VCaP (cell line): ENCODE measurements around the gene DYNLT2.
"Not testable (repeated sequence)": the region's sequence is repeated elsewhere in the genome, so short reads cannot be mapped to it uniquely, and the experiment has no call there.

ENCODE experiments used
- H3K27ac ChIP-seq: fragments of 450-650 bp; 2 replicates; pipeline ENCODE4 v1.5.1; 2017
- CTCF ChIP-seq: fragments of 450-650 bp; conservative IDR thresholded peaks from 2 replicates; pipeline ENCODE4 v1.5.1; 2017; ENCODE audit warnings: mild to moderate bottlenecking, moderate library complexity

DYNLT2 gene

GRCh38 chr6:169775321-169775720 is 23.9 kb upstream of the DYNLT2 start:
- no peak overlapping the region for H3K27ac ChIP-seq
- no peak for TF ChIP-seq CTCF

- TF ChIP-seq CTCF = no peak
- H3K27ac ChIP-seq = no peak overlapping the region
Observed at GRCh38 chr6:169774347-169774746, 23.0 kb upstream of the DYNLT2 start.

GRCh38 chr6:169766921-169767736 is 15.8 kb upstream of the DYNLT2 start:
- TF ChIP-seq CTCF = no peak
- no peak overlapping the region for H3K27ac ChIP-seq

- TF ChIP-seq CTCF = no peak
- H3K27ac ChIP-seq = no peak overlapping the region
Observed at GRCh38 chr6:169766232-169766631, 14.9 kb upstream of the DYNLT2 start.

- H3K27ac ChIP-seq = not testable (repeated sequence)
Observed at GRCh38 chr6:169765789-169766188, 14.4 kb upstream of the DYNLT2 start.

- no peak overlapping the region for H3K27ac ChIP-seq
- TF ChIP-seq CTCF = no peak
Observed at GRCh38 chr6:169763881-169764280, 12.5 kb upstream of the DYNLT2 start.

- no peak for TF ChIP-seq CTCF
- no peak overlapping the region for H3K27ac ChIP-seq
Observed at GRCh38 chr6:169763308-169763707, 11.9 kb upstream of the DYNLT2 start.

GRCh38 chr6:169755162-169755561 is 3.8 kb upstream of the DYNLT2 start:
- no peak overlapping the region for H3K27ac ChIP-seq
- TF ChIP-seq CTCF = no peak
